HG03575 (cell line): ENCODE results near the gene CCDC15.
"Not testable (repeated sequence)": the region's sequence is repeated elsewhere in the genome, so short reads cannot be mapped to it uniquely, and the experiment has no call there.

Experiments used
- ATAC-seq: cut with Tn5 transposase; IDR thresholded peaks from one replicate; pipeline ENCODE4 v1.9.1; 2021; ENCODE audit not compliant: unreplicated experiment, insufficient number of reproducible peaks, low FRiP score; ENCODE audit errors: extremely low read depth

CCDC15 gene

GRCh38 chr11:124938970-124939369 is 15.0 kb upstream of the CCDC15 start:
- no peak for ATAC-seq

- no peak for ATAC-seq
These were observed 12.3 kb upstream of the CCDC15 start for GRCh38 chr11:124941703-124942102.

- ATAC-seq, result no peak
These were observed 11.3 kb upstream of the CCDC15 start for GRCh38 chr11:124942466-124943253.

- no peak for ATAC-seq
These were observed 10.8 kb upstream of the CCDC15 start for GRCh38 chr11:124943254-124943616.

- no peak for ATAC-seq
These were observed 10.3 kb upstream of the CCDC15 start for GRCh38 chr11:124943741-124944140.

GRCh38 chr11:124944565-124944964 is 9.4 kb upstream of the CCDC15 start:
- ATAC-seq, result no peak

GRCh38 chr11:124945826-124946225 is 8.2 kb upstream of the CCDC15 start:
- ATAC-seq, result no peak

GRCh38 chr11:124946735-124947141 is 7.3 kb upstream of the CCDC15 start:
- no peak for ATAC-seq

GRCh38 chr11:124950601-124951330 is 3.2 kb upstream of the CCDC15 start:
- no peak for ATAC-seq

GRCh38 chr11:124951341-124951740 is 2.7 kb upstream of the CCDC15 start:
- no peak for ATAC-seq

GRCh38 chr11:124954590-124954955 is 571 bp downstream of the CCDC15 start:
- no peak for ATAC-seq

GRCh38 chr11:124955035-124955434 is 1.0 kb downstream of the CCDC15 start:
- ATAC-seq, result no peak

GRCh38 chr11:124961972-124962609 is 8.1 kb downstream of the CCDC15 start:
- peak; percentile 85 for ATAC-seq

GRCh38 chr11:124968197-124968596 is 14.2 kb downstream of the CCDC15 start:
- not testable (repeated sequence) for ATAC-seq

GRCh38 chr11:124970925-124971324 is 16.9 kb downstream of the CCDC15 start:
- no peak for ATAC-seq

- no peak for ATAC-seq
These were observed 17.8 kb downstream of the CCDC15 start for GRCh38 chr11:124971810-124972209.

- no peak for ATAC-seq
These were observed 22.5 kb downstream of the CCDC15 start for GRCh38 chr11:124976531-124976930.

- ATAC-seq, result no peak
These were observed 23.0 kb downstream of the CCDC15 start for GRCh38 chr11:124977006-124977405.

- no peak for ATAC-seq
These were observed 24.3 kb downstream of the CCDC15 start for GRCh38 chr11:124978316-124978715.

- no peak for ATAC-seq
These were observed 28.0 kb downstream of the CCDC15 start for GRCh38 chr11:124982043-124982442.
